Stimulated activated CD4-positive, alpha-beta T cell treated with anti-CD3 and anti-CD28 coated beads, TNF-alpha, amount 100 ng/mL, for 48 hours (primary cell): ENCODE results near the gene NUDT6.
"Not testable (repeated sequence)": the region's sequence is repeated elsewhere in the genome, so short reads cannot be mapped to it uniquely, and the experiment has no call there.

Experiments
- DNase-seq, 3 donors: peaks; one replicate each; pipeline ENCODE4 v3.0.0-alpha.2; 2020; ENCODE audit warnings: low read depth in 3 of 3

NUDT6 gene

DNA sequence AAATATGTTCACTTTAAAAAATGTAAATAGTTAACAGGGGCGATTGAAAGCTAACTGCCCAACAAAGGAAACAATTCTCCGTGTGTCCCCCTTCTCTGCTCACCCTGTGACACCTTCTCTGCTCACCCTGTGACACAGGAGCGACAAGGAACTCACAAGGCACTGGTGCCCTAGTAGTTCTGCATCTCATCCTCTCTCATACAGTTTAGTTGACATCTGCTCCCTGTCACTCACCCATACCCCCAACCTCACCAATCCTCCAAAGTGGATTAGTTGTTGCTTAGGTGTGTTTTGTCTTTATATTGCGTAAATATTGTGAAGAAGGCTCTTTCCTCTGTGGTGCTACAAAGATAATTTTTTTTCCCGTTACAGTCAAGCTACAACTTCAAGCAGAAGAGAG is 46.4 kb downstream of the NUDT6 start:
- DNase-seq: no peak

GRCh38 chr4:122873821-122874593 is 48.4 kb downstream of the NUDT6 start:
- DNase-seq: no peak

DNA sequence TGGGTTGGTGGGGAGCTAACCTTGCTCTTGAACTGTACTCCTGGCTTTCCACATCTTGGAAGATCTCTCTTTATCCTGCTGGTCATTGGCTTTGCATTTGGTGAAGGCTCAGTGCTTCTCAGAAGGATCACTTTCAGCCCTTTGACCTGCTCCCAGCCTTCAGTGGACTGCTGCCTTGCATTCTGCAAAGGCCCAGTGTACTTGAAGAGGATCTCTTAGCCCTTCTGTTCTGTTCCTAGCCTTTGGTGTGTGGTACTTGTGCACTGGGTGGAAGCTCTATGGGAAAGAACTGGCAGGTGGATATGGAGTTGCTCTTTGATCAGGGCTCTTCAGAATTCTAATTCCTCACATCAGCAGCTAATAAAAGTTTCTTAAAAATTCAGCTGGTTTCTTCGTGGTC is 49.3 kb downstream of the NUDT6 start:
- DNase-seq: no peak

DNA sequence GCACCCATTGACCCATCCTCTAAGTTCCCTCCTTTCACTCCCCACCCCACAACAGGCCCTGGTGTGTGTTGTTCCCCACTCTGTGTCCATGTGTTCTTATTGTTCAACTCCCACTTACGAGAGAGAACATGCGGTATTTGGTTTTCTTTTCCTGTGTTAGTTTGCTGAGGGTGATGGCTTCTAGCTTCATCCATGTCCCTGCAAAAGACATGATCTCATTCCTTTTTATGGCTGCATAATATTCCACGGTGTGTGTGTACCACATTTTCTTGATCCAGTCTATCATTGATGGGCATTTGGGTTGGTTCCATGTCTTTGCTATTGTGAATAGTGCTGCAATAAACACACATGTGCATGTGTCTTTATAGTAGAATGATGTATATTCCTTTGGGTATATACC is 54.2 kb downstream of the NUDT6 start:
- DNase-seq: not testable (repeated sequence)

GRCh38 chr4:122865425-122865824 is 57.0 kb downstream of the NUDT6 start:
- no peak for DNase-seq

DNA sequence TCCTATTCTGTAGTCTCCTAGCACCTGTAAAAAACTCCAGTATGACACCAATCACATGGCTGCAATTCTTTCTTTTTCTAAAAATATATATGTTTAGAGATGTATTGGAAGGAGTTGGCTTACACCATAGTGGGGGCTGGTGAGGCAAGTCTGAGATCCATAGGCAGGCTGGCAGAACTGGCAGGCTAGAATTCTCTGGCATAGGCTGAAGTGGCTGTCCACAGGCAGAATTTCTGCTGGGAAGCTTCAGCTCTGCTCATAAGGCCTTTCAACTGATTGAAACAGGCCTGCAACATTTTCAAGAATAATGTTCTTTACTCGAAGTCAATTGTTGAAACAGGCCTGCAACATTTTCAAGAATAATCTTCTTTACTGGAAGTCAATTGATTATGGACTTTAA is 58.8 kb downstream of the NUDT6 start:
- DNase-seq: no peak

DNA sequence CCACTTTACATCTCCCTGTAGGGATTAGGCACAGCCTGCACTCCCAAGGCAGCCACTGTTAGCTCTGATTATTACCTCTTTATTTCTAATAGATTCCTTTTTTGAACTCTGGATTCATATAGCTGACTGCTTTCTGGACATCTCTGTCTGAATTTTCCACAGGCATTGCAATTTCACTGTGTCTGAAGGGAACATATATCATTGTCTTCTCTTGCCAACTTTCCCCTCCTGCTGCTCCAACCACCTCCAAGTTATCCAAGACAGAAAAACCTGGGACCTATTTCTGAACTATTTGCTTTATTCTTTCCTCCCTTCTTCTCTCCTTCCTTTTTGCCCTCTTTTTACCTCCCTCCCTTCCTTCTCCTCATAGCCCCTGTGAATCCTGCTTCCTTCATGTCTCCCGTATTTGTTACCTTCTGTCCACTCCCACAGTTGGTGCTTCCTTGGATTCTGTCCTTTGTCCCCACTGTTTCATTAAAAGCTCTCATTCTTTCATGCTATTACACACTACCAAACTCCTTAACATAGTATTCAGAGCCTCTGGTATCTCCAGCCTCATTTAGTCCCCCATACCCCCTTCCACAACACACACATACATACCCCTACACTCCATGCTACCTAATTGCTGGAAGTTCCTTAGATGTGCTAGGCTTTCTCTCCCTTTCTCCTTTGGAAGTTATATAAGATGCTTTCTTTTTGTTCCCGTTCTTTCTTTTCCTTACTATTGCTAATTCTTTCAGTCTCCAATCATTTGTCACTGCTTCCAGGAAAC is 61.0 kb downstream of the NUDT6 start:
- DNase-seq: no peak

DNA sequence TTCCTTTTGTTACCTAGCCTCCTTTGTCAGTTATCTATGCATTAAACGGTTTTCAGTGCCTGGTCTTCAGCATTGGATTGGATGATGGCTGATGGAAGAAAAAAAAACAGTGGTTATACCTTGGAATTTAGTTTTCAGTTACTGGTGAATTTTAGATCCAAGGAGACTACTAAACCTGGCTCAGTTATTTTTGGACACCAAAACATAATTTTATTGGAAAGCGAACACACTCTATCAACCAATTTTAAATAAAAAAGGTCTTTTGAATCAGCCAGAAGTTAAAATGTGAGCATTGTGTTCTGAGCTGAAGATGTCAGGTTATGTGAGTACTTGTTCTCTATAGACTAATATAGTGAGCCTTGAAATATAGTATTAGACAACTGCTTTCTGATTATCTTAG is 63.7 kb downstream of the NUDT6 start:
- DNase-seq: no peak

- DNase-seq: no peak
Observed at GRCh38 chr4:122857160-122857559, 65.2 kb downstream of the NUDT6 start.

DNA sequence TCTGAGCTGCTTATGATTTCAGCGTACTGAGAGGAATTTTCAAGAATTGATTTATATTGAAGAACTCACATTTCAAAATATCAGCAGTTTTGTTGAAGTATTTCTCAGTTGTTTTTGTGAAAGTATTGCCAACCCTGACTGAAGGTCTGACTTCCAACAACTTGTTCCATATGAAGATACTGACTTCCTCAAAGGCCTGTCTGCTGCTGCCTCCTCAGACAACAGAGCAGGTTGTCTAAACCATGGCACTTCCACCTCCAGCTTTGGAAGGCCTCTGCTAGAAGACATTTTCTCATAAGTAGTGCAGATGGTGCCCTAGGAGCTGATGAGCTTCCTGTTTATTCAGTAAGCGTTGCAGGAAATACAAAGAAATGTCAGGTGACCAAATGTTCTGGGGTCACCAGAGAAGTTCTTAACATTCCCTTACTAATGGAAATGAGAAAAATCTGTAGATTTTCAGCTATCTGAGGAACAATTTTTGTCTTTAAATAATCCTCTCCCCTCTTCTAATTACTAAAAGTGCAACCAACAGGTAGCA is 67.0 kb downstream of the NUDT6 start:
- DNase-seq: no peak

DNA sequence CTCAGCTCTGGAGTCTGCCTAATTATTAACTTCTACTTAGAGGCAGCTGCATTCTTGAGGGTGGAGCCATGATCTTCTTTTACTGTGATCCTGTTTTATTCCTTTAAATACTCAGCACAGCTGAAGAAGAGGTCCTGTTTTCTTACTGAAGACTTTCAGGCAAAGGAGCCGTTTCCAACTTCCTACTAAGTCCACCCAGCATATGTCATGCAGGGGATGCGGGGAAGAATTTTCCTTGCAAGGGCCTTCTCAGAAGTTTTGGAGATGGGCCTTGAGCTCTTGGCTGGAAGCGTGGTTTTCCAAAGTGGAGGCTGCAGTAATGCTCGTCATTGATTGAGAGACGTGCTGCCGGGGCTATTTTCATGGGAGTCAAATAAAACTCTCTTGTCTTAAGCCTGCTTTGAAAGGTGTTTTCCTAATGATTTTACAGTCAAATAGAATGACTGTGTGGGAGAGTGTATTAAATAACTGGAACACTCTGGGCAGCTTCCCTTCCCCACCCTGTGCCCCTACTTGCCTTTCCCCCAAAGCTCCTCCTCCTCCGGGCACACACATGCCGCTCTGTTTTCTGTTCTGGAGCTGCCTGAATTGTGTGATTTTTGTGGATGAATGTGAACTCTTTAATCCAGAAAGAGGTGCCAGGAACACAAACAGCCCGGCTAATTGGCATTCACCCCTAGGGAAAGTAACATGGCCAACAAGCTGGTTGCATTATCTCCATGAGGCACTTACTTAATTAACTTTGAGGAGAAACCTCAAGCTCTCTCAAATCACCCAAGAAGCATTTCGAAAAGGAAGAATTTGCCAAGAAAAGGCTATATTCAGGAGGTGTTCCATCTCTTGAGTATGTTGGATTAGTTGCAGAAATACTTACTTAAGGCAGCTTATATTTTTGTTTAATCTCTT is 67.7 kb downstream of the NUDT6 start:
- DNase-seq: no peak

DNA sequence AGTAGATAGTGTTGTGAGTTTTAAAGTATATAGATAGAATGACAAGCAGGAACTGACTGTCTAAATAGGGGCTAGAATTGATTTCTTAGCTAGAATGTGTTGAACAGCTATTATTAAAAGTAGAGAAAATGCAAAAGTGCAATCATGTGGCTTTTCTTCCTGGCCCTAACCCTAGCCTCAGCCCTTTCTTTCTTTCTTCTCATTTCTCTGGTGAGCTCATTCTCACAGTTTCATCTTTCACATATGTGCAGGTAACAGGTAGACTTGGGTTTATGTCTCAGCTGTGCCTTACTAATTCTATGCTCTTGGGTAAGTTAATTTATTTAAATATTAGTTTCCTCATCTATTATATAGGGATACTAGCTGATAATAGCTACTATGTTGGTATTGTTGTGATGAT is 70.8 kb downstream of the NUDT6 start:
- no peak for DNase-seq

- DNase-seq: not testable (repeated sequence)
Observed at GRCh38 chr4:122849789-122850188, 72.6 kb downstream of the NUDT6 start.

- no peak for DNase-seq
Observed at GRCh38 chr4:122847931-122848330, 74.5 kb downstream of the NUDT6 start.

- DNase-seq: no peak
Observed at GRCh38 chr4:122845760-122846159, 76.6 kb downstream of the NUDT6 start.

DNA sequence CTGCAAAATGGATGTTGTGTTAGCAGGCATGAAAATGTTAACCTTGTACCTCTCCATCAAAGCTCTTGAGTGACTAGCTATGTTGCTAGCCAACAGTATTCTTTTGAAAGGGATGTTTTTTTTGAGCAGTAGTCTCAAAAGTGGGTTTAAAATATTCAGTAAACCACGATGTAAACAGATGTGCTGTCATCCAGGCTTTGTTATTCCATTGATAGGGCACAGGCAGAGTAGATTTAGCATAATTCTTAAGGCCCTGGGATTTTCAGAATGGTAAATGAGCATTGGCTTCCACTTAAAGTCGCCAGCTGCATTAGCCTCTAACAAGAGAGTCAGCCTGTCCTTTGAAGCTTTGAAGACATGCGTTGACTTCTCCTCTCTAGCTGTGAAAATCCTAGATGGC is 77.3 kb downstream of the NUDT6 start:
- no peak for DNase-seq

- DNase-seq: not testable (repeated sequence)
Observed at GRCh38 chr4:122844391-122844790, 78.0 kb downstream of the NUDT6 start.

- DNase-seq: no peak
Observed at GRCh38 chr4:122842984-122843531, 79.3 kb downstream of the NUDT6 start.
